Heart left ventricle (tissue), 16 donors: Measurements from ENCODE around the gene CBY1. TPM values are rescaled to one million over a fixed set of nuclear protein-coding genes. Genes with fewer than 3 reads are reported as not detected.

Source experiments
- ATAC-seq, 4 donors: fragments of 200-7000 bp; cut with Tn5 transposase; one replicate each; pipeline ENCODE4 v1.9.1; 2020 to 2022; ENCODE audit warnings: moderate library complexity in 4 of 4, mild to moderate bottlenecking in 3 of 4, moderate number of reproducible peaks in 1 of 4
- DNase-seq, 5 donors: peaks; one replicate each; pipeline ENCODE4 v3.0.0-alpha.2; 2020
- H3K27ac ChIP-seq, 12 donors: fragments of 200-600 bp; sonication (generic) in 4 of 12; one replicate each; pipeline versions ENCODE4 v1.5.0 to v1.8.0; 2016 to 2022; ENCODE audit warnings: mild to moderate bottlenecking in 2 of 12
- H3K27me3 ChIP-seq, 9 donors: fragments of 200-600 bp; sonication (generic) in 2 of 9; one replicate each; pipeline versions ENCODE4 v1.5.1 to v1.8.0; 2016 to 2022; ENCODE audit warnings: mild to moderate bottlenecking in 3 of 9
- H3K36me3 ChIP-seq, 9 donors: fragments of 200-600 bp; sonication (generic) in 2 of 9; one replicate each; pipeline versions ENCODE4 v1.5.0 to v1.8.0; 2018 to 2022; ENCODE audit warnings: mild to moderate bottlenecking in 2 of 9
- H3K4me1 ChIP-seq, 12 donors: fragments of 200-600 bp; sonication (generic) in 4 of 12; one replicate each; pipeline versions ENCODE4 v1.5.0 to v1.8.0; 2016 to 2022; ENCODE audit warnings: mild to moderate bottlenecking in 3 of 12
- H3K4me3 ChIP-seq, 12 donors: fragments of 200-600 bp; sonication (generic) in 4 of 12; one replicate each; pipeline versions ENCODE4 v1.5.0 to v1.8.0; 2017 to 2022; ENCODE audit warnings: mild to moderate bottlenecking in 9 of 12, moderate library complexity in 4 of 12
- H3K9me3 ChIP-seq, 12 donors: fragments of 200-600 bp; sonication (generic) in 4 of 12; one replicate each; pipeline versions ENCODE4 v1.5.0 to v1.8.0; 2016 to 2022; ENCODE audit warnings: mild to moderate bottlenecking in 1 of 12
- CTCF ChIP-seq, 12 donors: fragments of 200-600 bp; sonication (generic) in 4 of 12; IDR thresholded peaks; one replicate each; pipeline versions ENCODE4 v1.5.0 to v1.8.0; 2018 to 2022; ENCODE audit warnings: antibody characterized with exemption in 12 of 12, mild to moderate bottlenecking in 5 of 12
- POLR2A ChIP-seq, 2 donors: fragments of 450-650 bp; IDR thresholded peaks; one replicate each; pipeline ENCODE4 v1.6.1; 2017; ENCODE audit warnings: antibody characterized with exemption in 2 of 2, mild to moderate bottlenecking in 2 of 2, moderate library complexity in 2 of 2
- WGBS, 4 donors: extraction: QIAGEN DNeasy Blood & Tissue Kit in 2 of 4; methylation state at CpG; one replicate each; pipeline versions ENCODE4 v1.1.5 to v1.1.7; 2013 to 2018; 5-methylcytosine and 5-hydroxymethylcytosine counted together
- intact Hi-C, 10 donors: fragments of 100-400 bp; cut with DNase I; formaldehyde crosslinking; loops; one replicate each; pipeline versions ENCODE4 v1.11.1 to v1.14.2; 2022
- polyA plus RNA-seq, 2 donors: library from polyadenylated mRNA; stranded (reverse); fragments of 200-250 nt; gene quantifications; one replicate each; pipeline ENCODE4 v1.2.3, GENCODE V29; 2013
- total RNA-seq, 9 donors: library from RNA; depleted of rRNA in 2 of 9; stranded (reverse); fragments of >200 nt in 2 of 9; fragmentation: NEBNext Ultra II Directional in 3 of 9; extraction: Animal tissue kit (Norgen Biotek cat#: 25700) in 3 of 9; gene quantifications; one replicate each; pipeline versions ENCODE4 v1.1.0 to v1.2.4, GENCODE V29; 2016 to 2023
- donor health status: ischemic (EF 13 %, LVEDD 7.1; RV severe dilation, severe dysfunction).
- donor health status: healthy with polysubstance abuse.
- donor health status: DM: no; HTN: yes; CAD: no.
- donor health status: DM: no; HTN: no; CAD: no.
- donor health status: ischemic (EF 25% LVEDD 6.9; RV normal size, moderate dysfunction).
- donor health status: ischemic (EF 25% LVEDD 5.7; RV mildly dilated, moderate dysfunction).
- donor health status: healthy.
- donor health status: DM: yes; HTN: yes; CAD: no.
- donor health status: ischemic (EF 35%, LVEDD 5.7; RV mildly dilated, moderate dysfunction).
- donor health status: nonischemic (EF 11% LVEDD 7.7; RV severe dilation, severe dysfunction).
- donor health status: DM: yes; HTN: yes; CAD: no.
- donor health status: PGD.
- donor health status: ischemic (EF 29% LVEDD 5.4; RV normal size, mild dysfunction).
- donor health status: nonischemic (EF 23%, LVEDD 6.1; RV moderate dilation, normal function).

The CBY1 gene
- total and polyA plus RNA-seq, 11 donors: 24.1 to 71.7 (median 37.9) TPM

GRCh38 chr22:38610234-38610633 is 46.2 kb upstream of the CBY1 start:
- TF ChIP-seq POLR2A (IDR thresholded peaks at IDR 0.05) (no peak), CTCF (IDR thresholded peaks at IDR 0.05) (no peak)
- no peak overlapping the region for H3K4me3 ChIP-seq
- no peaks in the 10 kb centered on the region for H3K36me3 ChIP-seq
- no peaks in the 10 kb centered on the region for H3K27me3 ChIP-seq
- intact Hi-C loops: no loop called here
- H3K9me3 ChIP-seq: no peaks in the 10 kb centered on the region
- DNase-seq: no peak
- H3K4me1 ChIP-seq: peaks cover 0 to 27% (median 4%) of the 10 kb centered on the region in 12 donors
- ATAC-seq: no peak
- WGBS, 4 donors: 91 to 95% (median 93%) methylated on average over 5 of the region's 5 CpGs
- H3K27ac ChIP-seq: no peak overlapping the region

- intact Hi-C loops: no loop called here
- ATAC-seq (no peak), DNase-seq (no peak)
- peaks cover 0 to 23% (median 3%) of the 10 kb centered on the region in 12 donors for H3K4me1 ChIP-seq
- WGBS, 4 donors: 95 to 97% (median 96%) methylated on average over 5 of the region's 5 CpGs
- H3K27me3 ChIP-seq: no peaks in the 10 kb centered on the region
- no peaks in the 10 kb centered on the region for H3K36me3 ChIP-seq
- no peak overlapping the region for H3K4me3 ChIP-seq
- no peak for TF ChIP-seq CTCF (IDR thresholded peaks at IDR 0.05)
- TF ChIP-seq POLR2A (IDR thresholded peaks at IDR 0.05): no peak
- no peaks in the 10 kb centered on the region for H3K9me3 ChIP-seq
- H3K27ac ChIP-seq: no peak overlapping the region
These were observed 44.9 kb upstream of the CBY1 start for GRCh38 chr22:38611559-38611958.

GRCh38 chr22:38612217-38613006 is 44.0 kb upstream of the CBY1 start:
- WGBS, 4 donors: 84 to 87% (median 84%) methylated on average over 5 of the region's 5 CpGs
- peak overlapping the region in 1 of 12 donors; percentile 22 for H3K27ac ChIP-seq

More at GRCh38 chr22:38612217-38613006, 44.0 kb upstream of the CBY1 start:
- no peaks in the 10 kb centered on the region for H3K27me3 ChIP-seq
- intact Hi-C loops: no loop called here
- ATAC-seq (no peak), DNase-seq (peak in 1 of 5 donors; percentile 40)
- TF ChIP-seq POLR2A (IDR thresholded peaks at IDR 0.05): no peak
- TF ChIP-seq CTCF (IDR thresholded peaks at IDR 0.05): no peak
- no peaks in the 10 kb centered on the region for H3K36me3 ChIP-seq
- H3K4me1 ChIP-seq: peaks cover 0 to 20% (median 0%) of the 10 kb centered on the region in 12 donors
- no peaks in the 10 kb centered on the region for H3K9me3 ChIP-seq
- no peak overlapping the region for H3K4me3 ChIP-seq
